ENCODE results near the gene OOEP.

GRCh38 chr6:73394577-73395354, 25.1 kb upstream of the OOEP start, which contains the start of gene DDX43:
- TF ChIP-seq CTCF (IDR thresholded peaks at IDR 0.05), result no peak
- no peak for TF ChIP-seq POLR2AphosphoS5 (IDR thresholded peaks at IDR 0.05)
- no peak for TF ChIP-seq EP300 (IDR thresholded peaks at IDR 0.05)
- no peak for TF ChIP-seq POLR2A (IDR thresholded peaks at IDR 0.05)
